H1 (cell line): ENCODE results near the gene NUP210L. TPM values are rescaled to one million over a fixed set of nuclear protein-coding genes. Genes with fewer than 3 reads are reported as not detected.

Experiments used
- ASH2L ChIP-seq: fragments of 200-600, 300-600 bp; sonication (generic); IDR thresholded peaks from one replicate; pipeline ENCODE4 v1.7.1; 2017; ENCODE audit warnings: low read length
- CTCF ChIP-seq, 3 experiments: IDR thresholded peaks; 1 replicate in 2 of 3; 2 replicates in 1 of 3; pipeline versions ENCODE4 v1.5.1 to v1.6.1; 2011; ENCODE audit warnings: low read length in 3 of 3, mild to moderate bottlenecking in 3 of 3, inconsistent platforms in 2 of 3, low read depth in 1 of 3, moderate library complexity in 1 of 3; ENCODE audit not compliant: insufficient read depth in 1 of 3; ENCODE audit errors: control extremely low read depth in 1 of 3
- FOSL1 ChIP-seq: IDR thresholded peaks from 2 replicates; pipeline ENCODE4 v1.6.1; 2011; ENCODE audit warnings: mild to moderate bottlenecking, low read depth, low read length, moderate library complexity; ENCODE audit not compliant: insufficient read depth
- KDM5A ChIP-seq: fragments of 200-600 bp; IDR thresholded peaks from 2 replicates; pipeline ENCODE4 v1.7.1; 2012; ENCODE audit warnings: mild to moderate bottlenecking, low read length, inconsistent platforms, mixed read lengths
- SIX5 ChIP-seq: IDR thresholded peaks from 2 replicates; pipeline ENCODE4 v1.6.1; 2011; ENCODE audit warnings: mild to moderate bottlenecking, low read depth, low read length
- SP1 ChIP-seq: IDR thresholded peaks from 2 replicates; pipeline ENCODE4 v1.6.1; 2011; ENCODE audit warnings: low read depth, low read length
- SP2 ChIP-seq: IDR thresholded peaks from 2 replicates; pipeline ENCODE4 v1.6.1; 2012; ENCODE audit warnings: mild to moderate bottlenecking, low read length, inconsistent platforms
- SUZ12 ChIP-seq: fragments of 200-600 bp; sonication (generic); IDR thresholded peaks from 2 replicates; pipeline ENCODE4 v1.6.1; 2012; ENCODE audit warnings: mild to moderate bottlenecking, inconsistent platforms, low read length, moderate library complexity, mixed read lengths
- TAF1 ChIP-seq: IDR thresholded peaks from 2 replicates; pipeline ENCODE4 v1.6.1; 2011; ENCODE audit warnings: mild to moderate bottlenecking, low read depth, low read length
- polyA plus RNA-seq, 7 experiments: library from polyadenylated mRNA; depleted of rRNA in 3 of 7; stranded (reverse) in 5 of 7; unstranded in 2 of 7; fragments of >200 nt in 5 of 7; fragments of 200-250 nt in 2 of 7; gene quantifications; 1 replicate in 5 of 7; 2 replicates in 1 of 7; 4 replicates in 1 of 7; pipeline versions ENCODE4 v1.2.1 to v1.2.3, GENCODE V29; 2011 to 2013; ENCODE audit warnings: missing spikeins in 2 of 7, mixed read lengths in 2 of 7
- total RNA-seq: library from RNA; stranded (reverse); fragmentation: NEBNext Ultra II Directional; extraction: Animal tissue kit (Norgen Biotek cat#: 25700); gene quantifications from 2 replicates; pipeline ENCODE4 v1.2.1, GENCODE V29; 2021

Gene NUP210L
- total and polyA plus RNA-seq, 2 of the 8 experiments (the other 6 are each of a cell fraction or from before 2014, with no cell fraction given): not detected

GRCh38 chr1:153958111-153958960 lies 196.5 kb downstream of the NUP210L start, which contains the start of gene CRTC2 (continued):
- TF ChIP-seq CTCF (IDR thresholded peaks at IDR 0.05; ENCODE audit: control extremely low read depth in 1 of 3, insufficient read depth in 1 of 3, low read depth in 1 of 3, low read length in 3 of 3): no peak
- no peak for TF ChIP-seq KDM5A
- no peak for TF ChIP-seq FOSL1
- TF ChIP-seq SP1: peak; percentile 66; the same call in 1 of the 2 replicates
- peak; percentile 99 for TF ChIP-seq SIX5
- no peak for TF ChIP-seq SP2
- peak; percentile 71 for TF ChIP-seq TAF1
- TF ChIP-seq SUZ12: no peak
- peak; percentile 83 for TF ChIP-seq ASH2L
